Prostate gland (tissue), 2 donors: ENCODE results near the gene DMXL1.

ENCODE experiments used
- CTCF ChIP-seq, 4 experiments: fragments of 200-600 bp in 2 of 4; fragments of 450-650 bp in 2 of 4; sonication (generic) in 2 of 4; IDR thresholded peaks; 1 replicate in 3 of 4; 2 replicates in 1 of 4; pipeline ENCODE4 v1.5.1; 2016 to 2019; ENCODE audit warnings: antibody characterized with exemption in 4 of 4, mild to moderate bottlenecking in 2 of 4, moderate library complexity in 2 of 4
- POLR2A ChIP-seq: fragments of 450-650 bp; IDR thresholded peaks from one replicate; pipeline ENCODE4 v1.6.1; 2016; ENCODE audit warnings: antibody characterized with exemption, mild to moderate bottlenecking

GRCh38 chr5:119276978-119277377 is 206.1 kb downstream of the DMXL1 start:
- no peak for TF ChIP-seq POLR2A
- no peak for TF ChIP-seq CTCF (IDR thresholded peaks at IDR 0.05)
